Kidney epithelial cell (primary cell): ENCODE measurements around the gene RFC2. TPM values are rescaled to one million over a fixed set of nuclear protein-coding genes. Genes with fewer than 3 reads are reported as not detected.
"Not testable (repeated sequence)": the region's sequence is repeated elsewhere in the genome, so short reads cannot be mapped to it uniquely, and the experiment has no call there.

Source experiments
- DNase-seq: peaks from one replicate; pipeline ENCODE4 v3.0.0-alpha.2; 2010; ENCODE audit warnings: low read depth
- H3K27me3 ChIP-seq: 2 replicates; pipeline ENCODE4 v1.6.0; 2011; ENCODE audit warnings: low read length; ENCODE audit not compliant: control insufficient read depth, insufficient read depth
- H3K36me3 ChIP-seq: 2 replicates; pipeline ENCODE4 v1.5.1; 2011; ENCODE audit warnings: low read length; ENCODE audit not compliant: control insufficient read depth, insufficient read depth
- H3K4me3 ChIP-seq: 2 replicates; pipeline ENCODE4 v1.5.1; 2011; ENCODE audit warnings: low read depth, mild to moderate bottlenecking, control low read depth, low read length
- CTCF ChIP-seq: IDR thresholded peaks from 2 replicates; pipeline ENCODE4 v1.5.1; 2011; ENCODE audit warnings: mild to moderate bottlenecking, moderate library complexity, low read length, control low read depth, inconsistent platforms; ENCODE audit not compliant: insufficient read depth, poor library complexity, severe bottlenecking
- total RNA-seq: library from RNA; depleted of rRNA; stranded (reverse); fragments of >200 nt; gene quantifications from 2 replicates; pipeline ENCODE4 v1.2.3, GENCODE V29; 2015

RFC2 gene
- total RNA-seq, 1 donor from 2014 or later: 15.7 TPM

GRCh38 chr7:74225400-74225799 lies 28.8 kb downstream of the RFC2 start:
- DNase-seq: no peak
- no peaks in the 10 kb centered on the region for H3K27me3 ChIP-seq
- no peak overlapping the region for H3K4me3 ChIP-seq
- H3K36me3 ChIP-seq: no peaks in the 10 kb centered on the region
- no peak for TF ChIP-seq CTCF

GRCh38 chr7:74224907-74225306 lies 29.3 kb downstream of the RFC2 start:
- H3K27me3 ChIP-seq, H3K36me3 ChIP-seq, DNase-seq, H3K4me3 ChIP-seq: not testable (repeated sequence)

- Histone ChIP-seq H3K36me3 (no peaks in the 10 kb centered on the region), H3K27me3 (no peaks in the 10 kb centered on the region), H3K4me3 (no peak overlapping the region)
- DNase-seq: no peak
- no peak for TF ChIP-seq CTCF
Measured at GRCh38 chr7:74224511-74224832, 29.7 kb downstream of the RFC2 start.

GRCh38 chr7:74223711-74224510 lies 30.3 kb downstream of the RFC2 start:
- no peak for DNase-seq
- no peak for TF ChIP-seq CTCF
- H3K36me3 ChIP-seq: no peaks in the 10 kb centered on the region
- no peak overlapping the region for H3K4me3 ChIP-seq
- H3K27me3 ChIP-seq: no peaks in the 10 kb centered on the region

GRCh38 chr7:74222851-74223710 lies 31.1 kb downstream of the RFC2 start:
- TF ChIP-seq CTCF: no peak
- Histone ChIP-seq H3K4me3 (no peak overlapping the region), H3K36me3 (no peaks in the 10 kb centered on the region), H3K27me3 (no peaks in the 10 kb centered on the region)
- DNase-seq: no peak

- H3K4me3 ChIP-seq: no peak overlapping the region
- no peak for DNase-seq
- no peaks in the 10 kb centered on the region for H3K36me3 ChIP-seq
- TF ChIP-seq CTCF: no peak
- H3K27me3 ChIP-seq: no peaks in the 10 kb centered on the region
Measured at GRCh38 chr7:74221713-74222112, 32.5 kb downstream of the RFC2 start.
